ENCODE results near the gene GCG. TPM values are rescaled to one million over a fixed set of nuclear protein-coding genes. Genes with fewer than 3 reads are reported as not detected.

GCG gene
- total RNA-seq, 2 donors from 2014 or later, result not detected

DNA sequence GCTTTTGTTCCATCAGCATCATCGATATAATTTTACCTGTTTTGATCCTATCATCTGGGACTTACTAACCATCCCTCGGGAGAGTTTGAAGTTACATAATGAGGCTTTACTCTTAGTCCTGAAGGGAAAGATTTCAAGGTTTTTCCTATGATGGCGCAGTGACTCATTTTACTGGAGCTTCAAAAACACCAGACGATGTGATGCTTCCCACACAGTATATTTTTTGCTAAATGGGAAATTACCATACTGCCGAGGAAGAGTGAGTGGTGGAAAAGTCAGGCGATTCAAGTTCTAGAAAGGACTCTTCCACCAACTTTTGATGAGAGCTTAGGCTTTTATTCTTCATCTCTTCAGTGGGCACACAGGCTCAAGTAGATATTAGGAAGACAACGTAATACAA is 44.6 kb upstream of the GCG start:
- no peak overlapping the region for H3K4me3 ChIP-seq
- no peak overlapping the region for H3K27ac ChIP-seq
- DNase-seq (ENCODE audit: low spot score) (no peak), ATAC-seq (ENCODE audit: insufficient number of reproducible peaks, low FRiP score, low read depth) (no peak)
- no peaks in the 10 kb centered on the region for H3K9me3 ChIP-seq
- no peak for TF ChIP-seq CTCF (IDR thresholded peaks at IDR 0.05)
- H3K36me3 ChIP-seq, result no peaks in the 10 kb centered on the region
- H3K4me1 ChIP-seq (ENCODE audit: control insufficient read depth in 1 of 2, low read depth in 2 of 2), result no peaks in the 10 kb centered on the region
- H3K27me3 ChIP-seq (replicated peaks; ENCODE audit: insufficient read depth), result no peaks in the 10 kb centered on the region

DNA sequence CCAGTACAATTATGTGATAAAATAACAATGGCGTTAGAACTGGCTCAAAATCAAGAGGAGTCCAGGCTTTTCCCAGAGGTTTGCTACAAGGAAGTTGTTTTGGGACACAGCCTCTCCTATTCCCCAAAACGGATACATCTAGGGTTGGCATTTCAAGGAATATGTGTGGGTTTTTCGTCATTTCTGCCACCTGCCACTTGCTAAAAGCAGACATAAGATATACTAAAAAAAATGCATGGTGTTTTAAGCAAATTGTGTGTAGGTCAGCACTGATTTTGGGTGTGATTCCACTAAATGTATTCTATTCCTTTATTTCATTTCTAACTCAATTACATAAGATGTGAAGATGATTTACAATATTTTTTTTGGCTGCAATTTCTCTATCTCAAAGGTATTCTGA is 36.4 kb upstream of the GCG start:
- Histone ChIP-seq H3K27me3 (replicated peaks; ENCODE audit: insufficient read depth) (no peaks in the 10 kb centered on the region), H3K4me1 (ENCODE audit: control insufficient read depth in 1 of 2, low read depth in 2 of 2) (no peaks in the 10 kb centered on the region), H3K36me3 (no peaks in the 10 kb centered on the region), H3K4me3 (no peak overlapping the region), H3K9me3 (no peaks in the 10 kb centered on the region), H3K27ac (no peak overlapping the region)
- DNase-seq (ENCODE audit: low spot score) (no peak), ATAC-seq (ENCODE audit: insufficient number of reproducible peaks, low FRiP score, low read depth) (no peak)
- no peak for TF ChIP-seq CTCF (IDR thresholded peaks at IDR 0.05)

- ATAC-seq (ENCODE audit: insufficient number of reproducible peaks, low FRiP score, low read depth), result no peak
- no peaks in the 10 kb centered on the region for H3K27me3 ChIP-seq (replicated peaks; ENCODE audit: insufficient read depth)
- TF ChIP-seq CTCF (IDR thresholded peaks at IDR 0.05), result no peak
Measured at GRCh38 chr2:162185541-162186232, 33.6 kb upstream of the GCG start.

GRCh38 chr2:162184821-162185450 is 32.9 kb upstream of the GCG start:
- Histone ChIP-seq H3K27ac (no peak overlapping the region), H3K4me3 (no peak overlapping the region), H3K27me3 (replicated peaks; ENCODE audit: insufficient read depth) (no peaks in the 10 kb centered on the region), H3K4me1 (ENCODE audit: control insufficient read depth in 1 of 2, low read depth in 2 of 2) (no peaks in the 10 kb centered on the region), H3K9me3 (no peaks in the 10 kb centered on the region), H3K36me3 (no peaks in the 10 kb centered on the region)
- DNase-seq (ENCODE audit: low spot score), result no peak
- TF ChIP-seq CTCF (IDR thresholded peaks at IDR 0.05), result no peak
- ATAC-seq (ENCODE audit: insufficient number of reproducible peaks, low FRiP score, low read depth), result no peak

More at GRCh38 chr2:162185541-162186232, 33.6 kb upstream of the GCG start:
- Histone ChIP-seq H3K9me3 (no peaks in the 10 kb centered on the region), H3K4me3 (no peak overlapping the region), H3K4me1 (ENCODE audit: control insufficient read depth in 1 of 2, low read depth in 2 of 2) (no peaks in the 10 kb centered on the region), H3K27ac (no peak overlapping the region), H3K36me3 (no peaks in the 10 kb centered on the region)
- no peak for DNase-seq (ENCODE audit: low spot score)

DNA sequence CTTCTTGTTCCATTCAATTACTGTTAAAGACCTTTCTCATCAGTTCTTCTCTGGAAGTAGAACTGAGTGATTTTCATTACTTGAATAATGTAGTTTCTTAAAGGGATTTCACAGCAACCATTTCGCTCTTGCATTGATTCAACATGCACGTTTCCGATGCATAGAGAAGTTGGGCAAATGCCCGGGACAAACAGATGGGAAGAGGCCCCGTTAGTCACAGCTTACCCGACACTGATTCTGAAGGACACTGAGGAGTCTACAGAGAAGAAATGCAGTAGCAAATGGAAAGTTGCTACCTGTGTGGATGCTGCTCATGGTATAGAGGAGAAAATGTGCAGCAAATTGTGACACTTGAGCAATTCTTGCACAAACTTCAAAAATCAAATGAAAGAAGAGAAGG is 32.3 kb upstream of the GCG start:
- no peak for ATAC-seq (ENCODE audit: insufficient number of reproducible peaks, low FRiP score, low read depth)
- no peaks in the 10 kb centered on the region for H3K36me3 ChIP-seq
- no peaks in the 10 kb centered on the region for H3K9me3 ChIP-seq
- H3K4me1 ChIP-seq (ENCODE audit: control insufficient read depth in 1 of 2, low read depth in 2 of 2), result no peaks in the 10 kb centered on the region
- no peaks in the 10 kb centered on the region for H3K27me3 ChIP-seq (replicated peaks; ENCODE audit: insufficient read depth)
- no peak for DNase-seq (ENCODE audit: low spot score)
- TF ChIP-seq CTCF (IDR thresholded peaks at IDR 0.05), result no peak
- H3K4me3 ChIP-seq, result no peak overlapping the region
- H3K27ac ChIP-seq, result no peak overlapping the region

Measured in thoracic aorta (tissue), 2 donors.